HCT116 (cell line): ENCODE results near the gene CYP2E1. TPM values are rescaled to one million over a fixed set of nuclear protein-coding genes. Genes with fewer than 3 reads are reported as not detected.

Experiments used
- ATAC-seq: fragments of 200-7000 bp; cut with Tn5 transposase; 2 replicates; pipeline ENCODE4 v1.9.1; 2020; ENCODE audit warnings: mild to moderate bottlenecking, moderate library complexity
- BruUV-seq: library from RNA; stranded (reverse); fragments of 400-500 nt; replicated peaks from 2 replicates; lab custom pipeline; 2021; lab: Mats Ljungman, UMichigan
- CTCF ChIA-PET: fragments of 300-600 bp; sonication (Branson Sonifier 250); formaldehyde crosslinking; loops from one replicate; lab custom pipeline; 2021; ENCODE audit warnings: antibody characterized with exemption; lab: Charles Lee
- POLR2A ChIA-PET: fragments of 300-600, 350-600 bp; sonication (Branson Sonifier 250); formaldehyde crosslinking; loops from one replicate; lab custom pipeline; 2021; ENCODE audit warnings: antibody characterized with exemption; lab: Charles Lee
- RAD21 ChIA-PET, 2 experiments: fragments of 300-600 bp; sonication (Branson Sonifier 250); formaldehyde crosslinking; loops; one replicate each; lab custom pipeline; 2023; ENCODE audit warnings: low total read pairs in 2 of 2; ENCODE audit not compliant: uncharacterized antibody in 2 of 2, unreplicated experiment in 2 of 2, low non-redundant PET in 1 of 2; lab: Charles Lee
- DNase-seq: peaks from one replicate; pipeline ENCODE4 v3.0.0-alpha.2; 2010; ENCODE audit warnings: low read depth, low spot score
- H2AFZ ChIP-seq: fragments of 200-600 bp; shearing (Covaris generic), sonication (generic); 2 replicates; pipeline ENCODE4 v1.6.1; 2017; ENCODE audit warnings: low read depth, mixed run types, mixed read lengths, antibody characterized with exemption, low read length; ENCODE audit not compliant: poor library complexity, severe bottlenecking
- H3K27ac ChIP-seq: 2 replicates; pipeline ENCODE4 v1.5.1; 2012; ENCODE audit warnings: low read depth, low read length
- H3K27me3 ChIP-seq: fragments of 200-600 bp; sonication (generic); 2 replicates; pipeline ENCODE4 v1.6.1; 2016; ENCODE audit warnings: mixed run types, low read length, mixed read lengths; ENCODE audit not compliant: insufficient read depth
- H3K36me3 ChIP-seq, 2 experiments: fragments of 200-500 bp in 1 of 2; fragments of 200-600 bp in 1 of 2; sonication (Bioruptor generic) in 1 of 2; sonication (generic) in 1 of 2; 2 replicates each; pipeline versions ENCODE4 v1.5.1 to v1.6.1; 2014 to 2016; ENCODE audit warnings: low read length in 2 of 2, inconsistent platforms in 1 of 2, mixed read lengths in 1 of 2, mixed run types in 1 of 2; ENCODE audit not compliant: insufficient read depth in 2 of 2, control insufficient read depth in 1 of 2
- H3K4me1 ChIP-seq, 2 experiments: fragments of 200-600 bp in 1 of 2; sonication (generic) in 1 of 2; 2 replicates each; pipeline versions ENCODE4 v1.5.1 to v1.6.1; 2012 to 2017; ENCODE audit warnings: low read length in 2 of 2, inconsistent platforms in 1 of 2, mild to moderate bottlenecking in 1 of 2, mixed read lengths in 1 of 2, mixed run types in 1 of 2, moderate library complexity in 1 of 2; ENCODE audit not compliant: insufficient read depth in 2 of 2, control insufficient read depth in 1 of 2
- H3K4me2 ChIP-seq: fragments of 200-600 bp; sonication (generic); 2 replicates; pipeline ENCODE4 v1.6.1; 2017; ENCODE audit warnings: mixed run types, low read length, mixed read lengths
- H3K4me3 ChIP-seq, 2 experiments: fragments of 200-600 bp in 1 of 2; sonication (generic) in 1 of 2; replicated peaks in 1 of 2; 2 replicates each; pipeline ENCODE4 v1.5.1; 2011 to 2016; ENCODE audit warnings: low read length in 2 of 2, control low read depth in 1 of 2, low read depth in 1 of 2, mild to moderate bottlenecking in 1 of 2, mixed read lengths in 1 of 2, mixed run types in 1 of 2
- H3K79me2 ChIP-seq: fragments of 200-600 bp; sonication (generic); 2 replicates; pipeline ENCODE4 v1.6.1; 2017; ENCODE audit warnings: mild to moderate bottlenecking, mixed run types, low read length, moderate library complexity, mixed read lengths; ENCODE audit not compliant: insufficient read depth
- H3K9ac ChIP-seq: fragments of 200-600 bp; sonication (generic); 2 replicates; pipeline ENCODE4 v1.6.1; 2016; ENCODE audit warnings: low read length, mixed read lengths
- H3K9me2 ChIP-seq: fragments of 200-600 bp; sonication (generic), shearing (Covaris generic); 2 replicates; pipeline ENCODE4 v1.6.1; 2017; ENCODE audit warnings: mixed run types, mild to moderate bottlenecking, moderate library complexity; ENCODE audit not compliant: insufficient read depth
- H3K9me3 ChIP-seq, 2 experiments: fragments of 200-500 bp in 1 of 2; fragments of 200-600 bp in 1 of 2; sonication (Bioruptor generic) in 1 of 2; sonication (generic) in 1 of 2; 2 replicates each; pipeline ENCODE4 v1.6.1; 2014 to 2017; ENCODE audit warnings: low read length in 2 of 2, mixed read lengths in 2 of 2, inconsistent platforms in 1 of 2, low read depth in 1 of 2, mild to moderate bottlenecking in 1 of 2, mixed run types in 1 of 2, moderate library complexity in 1 of 2; ENCODE audit not compliant: control insufficient read depth in 1 of 2, insufficient read depth in 1 of 2
- H4K20me1 ChIP-seq: fragments of 200-600 bp; sonication (generic), shearing (Covaris generic); 2 replicates; pipeline ENCODE4 v1.6.1; 2017; ENCODE audit warnings: mixed run types, mild to moderate bottlenecking, moderate library complexity; ENCODE audit not compliant: insufficient read depth
- TCF7L2 ChIP-seq: IDR thresholded peaks from 2 replicates; pipeline ENCODE4 v1.7.0; 2011; ENCODE audit warnings: borderline replicate concordance, inconsistent platforms; ENCODE audit not compliant: insufficient read depth, insufficient read length; ENCODE audit errors: extremely low read depth
- YY1 ChIP-seq: IDR thresholded peaks from 2 replicates; pipeline ENCODE4 v1.6.1; 2011; ENCODE audit warnings: low read length, low read depth, moderate library complexity, mild to moderate bottlenecking; ENCODE audit not compliant: insufficient replicate concordance; ENCODE audit errors: extremely low read depth
- intact Hi-C: fragments of 100-400 bp; cut with micrococcal nuclease; formaldehyde crosslinking; loops from 2 replicates; pipeline ENCODE4 v1.10.0; 2022
- total RNA-seq: library from RNA; stranded (reverse); gene quantifications from one replicate; pipeline ENCODE4 v1.2.1, GENCODE V29; 2021; ENCODE audit not compliant: unreplicated experiment
- TF ChIP-seq, protein P1 (sequence below), 3 experiments: fragments of 200-600 bp in 1 of 3; sonication (generic) in 1 of 3; IDR thresholded peaks in 2 of 3; conservative IDR thresholded peaks in 1 of 3; 2 replicates each; pipeline ENCODE4 v1.5.1; 2012 to 2017; ENCODE audit warnings: low read depth in 2 of 3, low read length in 2 of 3, antibody characterized with exemption in 1 of 3, borderline replicate concordance in 1 of 3, control low read depth in 1 of 3, mild to moderate bottlenecking in 1 of 3, mixed read lengths in 1 of 3, mixed run types in 1 of 3, moderate library complexity in 1 of 3; ENCODE audit not compliant: insufficient read depth in 1 of 3
- TF ChIP-seq, protein P2 (sequence below): IDR thresholded peaks from 2 replicates; pipeline ENCODE4 v1.6.1; 2011; ENCODE audit warnings: mild to moderate bottlenecking, low read length, moderate library complexity; ENCODE audit not compliant: insufficient replicate concordance; ENCODE audit errors: extremely low read depth

CYP2E1 gene
- total RNA-seq, 1 experiment from 2014 or later = 1.5 TPM

DNA sequence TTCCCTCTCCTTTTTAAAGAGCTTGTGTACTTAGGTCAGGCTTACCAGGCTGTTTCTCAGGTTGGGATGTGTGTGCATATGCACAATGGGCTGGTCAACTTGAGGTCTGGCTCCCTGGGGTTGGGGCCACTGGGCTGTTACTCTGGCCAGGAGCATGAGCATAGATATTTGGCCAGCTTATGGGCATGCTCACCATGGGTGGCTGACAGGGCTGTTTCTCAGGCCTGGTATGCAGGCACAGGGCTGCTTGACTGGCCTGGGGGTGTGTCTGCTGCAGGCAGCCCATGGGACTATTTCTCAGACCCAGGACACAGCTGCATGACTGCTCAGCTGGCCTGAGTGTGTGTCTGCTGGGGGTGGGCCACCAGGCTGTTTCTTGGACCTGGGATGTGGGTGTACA is 38.8 kb upstream of the CYP2E1 start:
- H3K36me3 ChIP-seq = no peaks in the 10 kb centered on the region
- H3K9me3 ChIP-seq = no peaks in the 10 kb centered on the region; a peak in 1 of 4 replicates
- H4K20me1 ChIP-seq = no peaks in the 10 kb centered on the region
- no peaks in the 10 kb centered on the region for H3K4me1 ChIP-seq
- no peak overlapping the region for H3K4me3 ChIP-seq
- H2AFZ ChIP-seq = no peak overlapping the region
- no TSS peak for BruUV-seq
- CTCF ChIA-PET = no interaction called here
- no peak overlapping the region for H3K4me2 ChIP-seq
- TF ChIP-seq, protein P1, sequence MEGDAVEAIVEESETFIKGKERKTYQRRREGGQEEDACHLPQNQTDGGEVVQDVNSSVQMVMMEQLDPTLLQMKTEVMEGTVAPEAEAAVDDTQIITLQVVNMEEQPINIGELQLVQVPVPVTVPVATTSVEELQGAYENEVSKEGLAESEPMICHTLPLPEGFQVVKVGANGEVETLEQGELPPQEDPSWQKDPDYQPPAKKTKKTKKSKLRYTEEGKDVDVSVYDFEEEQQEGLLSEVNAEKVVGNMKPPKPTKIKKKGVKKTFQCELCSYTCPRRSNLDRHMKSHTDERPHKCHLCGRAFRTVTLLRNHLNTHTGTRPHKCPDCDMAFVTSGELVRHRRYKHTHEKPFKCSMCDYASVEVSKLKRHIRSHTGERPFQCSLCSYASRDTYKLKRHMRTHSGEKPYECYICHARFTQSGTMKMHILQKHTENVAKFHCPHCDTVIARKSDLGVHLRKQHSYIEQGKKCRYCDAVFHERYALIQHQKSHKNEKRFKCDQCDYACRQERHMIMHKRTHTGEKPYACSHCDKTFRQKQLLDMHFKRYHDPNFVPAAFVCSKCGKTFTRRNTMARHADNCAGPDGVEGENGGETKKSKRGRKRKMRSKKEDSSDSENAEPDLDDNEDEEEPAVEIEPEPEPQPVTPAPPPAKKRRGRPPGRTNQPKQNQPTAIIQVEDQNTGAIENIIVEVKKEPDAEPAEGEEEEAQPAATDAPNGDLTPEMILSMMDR (IDR thresholded peaks at IDR 0.05 in 2 of 3, conservative IDR thresholded peaks at IDR 0.05 in 1 of 3; ENCODE audit: borderline replicate concordance in 1 of 3, insufficient read depth in 1 of 3, low read depth in 2 of 3, low read length in 2 of 3) = no peak
- TF ChIP-seq, protein P2, sequence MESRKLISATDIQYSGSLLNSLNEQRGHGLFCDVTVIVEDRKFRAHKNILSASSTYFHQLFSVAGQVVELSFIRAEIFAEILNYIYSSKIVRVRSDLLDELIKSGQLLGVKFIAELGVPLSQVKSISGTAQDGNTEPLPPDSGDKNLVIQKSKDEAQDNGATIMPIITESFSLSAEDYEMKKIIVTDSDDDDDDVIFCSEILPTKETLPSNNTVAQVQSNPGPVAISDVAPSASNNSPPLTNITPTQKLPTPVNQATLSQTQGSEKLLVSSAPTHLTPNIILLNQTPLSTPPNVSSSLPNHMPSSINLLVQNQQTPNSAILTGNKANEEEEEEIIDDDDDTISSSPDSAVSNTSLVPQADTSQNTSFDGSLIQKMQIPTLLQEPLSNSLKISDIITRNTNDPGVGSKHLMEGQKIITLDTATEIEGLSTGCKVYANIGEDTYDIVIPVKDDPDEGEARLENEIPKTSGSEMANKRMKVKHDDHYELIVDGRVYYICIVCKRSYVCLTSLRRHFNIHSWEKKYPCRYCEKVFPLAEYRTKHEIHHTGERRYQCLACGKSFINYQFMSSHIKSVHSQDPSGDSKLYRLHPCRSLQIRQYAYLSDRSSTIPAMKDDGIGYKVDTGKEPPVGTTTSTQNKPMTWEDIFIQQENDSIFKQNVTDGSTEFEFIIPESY = no peak
- no peak for TF ChIP-seq YY1
- TF ChIP-seq TCF7L2 = no peak
- no peaks in the 10 kb centered on the region for H3K79me2 ChIP-seq
- intact Hi-C loops = no loop called here
- no peak overlapping the region for H3K9ac ChIP-seq
- H3K27ac ChIP-seq = no peak overlapping the region
- no peaks in the 10 kb centered on the region for H3K9me2 ChIP-seq
- H3K27me3 ChIP-seq = no peaks in the 10 kb centered on the region
- POLR2A ChIA-PET = no interaction called here
- DNase-seq (no peak), ATAC-seq (no peak)
- RAD21 ChIA-PET = no interaction called here
